ENCODE data around the gene PHETA1. TPM values are rescaled to one million over a fixed set of nuclear protein-coding genes. Genes with fewer than 3 reads are reported as not detected.
A peak's percentile ranks its signal among the peaks of the same experiment; 100 is the strongest.

Gene PHETA1
- total RNA-seq, 4 donors from 2014 or later = 5.5 to 14.6 (median 8.9) TPM

- no peak for TF ChIP-seq CTCF (IDR thresholded peaks at IDR 0.05)
- ATAC-seq (ENCODE audit: low FRiP score) (no peak), DNase-seq (ENCODE audit: low spot score) (no peak)
Measured at GRCh38 chr12:111319600-111320257, 49.2 kb downstream of the PHETA1 start.

GRCh38 chr12:111318450-111318849 lies 50.4 kb downstream of the PHETA1 start:
- DNase-seq (ENCODE audit: low spot score) (no peak), ATAC-seq (ENCODE audit: low FRiP score) (no peak)
- no peak for TF ChIP-seq CTCF (IDR thresholded peaks at IDR 0.05)

GRCh38 chr12:111316671-111317070 lies 52.2 kb downstream of the PHETA1 start:
- DNase-seq (ENCODE audit: low spot score) = no peak
- no peak for TF ChIP-seq CTCF (IDR thresholded peaks at IDR 0.05)
- no peak for ATAC-seq (ENCODE audit: low FRiP score)

GRCh38 chr12:111314953-111315539 lies 53.8 kb downstream of the PHETA1 start:
- TF ChIP-seq CTCF (IDR thresholded peaks at IDR 0.05) = no peak
- ATAC-seq (ENCODE audit: low FRiP score) = no peak
- DNase-seq (ENCODE audit: low spot score) = no peak

- DNase-seq (ENCODE audit: low spot score) (peak; percentile 58), ATAC-seq (ENCODE audit: low FRiP score) (peak; percentile 60)
- peak in 2 of 3 donors; percentile 49 to 88 for TF ChIP-seq CTCF (IDR thresholded peaks at IDR 0.05)
Measured at GRCh38 chr12:111313833-111314259, 55.0 kb downstream of the PHETA1 start.

GRCh38 chr12:111312708-111313107 lies 56.2 kb downstream of the PHETA1 start:
- DNase-seq (ENCODE audit: low spot score) = no peak
- TF ChIP-seq CTCF (IDR thresholded peaks at IDR 0.05) = no peak
- no peak for ATAC-seq (ENCODE audit: low FRiP score)

GRCh38 chr12:111312016-111312415 lies 56.9 kb downstream of the PHETA1 start:
- ATAC-seq (ENCODE audit: low FRiP score) (no peak), DNase-seq (ENCODE audit: low spot score) (no peak)
- no peak for TF ChIP-seq CTCF (IDR thresholded peaks at IDR 0.05)

All from omental fat pad (tissue), 4 donors.